ENCODE results near the gene COL9A1.

GRCh38 chr6:70222439-70222749, 80.5 kb downstream of the COL9A1 start:
- TF ChIP-seq POLR2AphosphoS5 (IDR thresholded peaks at IDR 0.05) (no peak), CTCF (IDR thresholded peaks at IDR 0.05) (no peak), EP300 (IDR thresholded peaks at IDR 0.05) (no peak), POLR2A (IDR thresholded peaks at IDR 0.05) (no peak)
